Measurements from ENCODE around the gene ZNF710. TPM values are rescaled to one million over a fixed set of nuclear protein-coding genes. Genes with fewer than 3 reads are reported as not detected.

The ZNF710 gene
- total and polyA plus RNA-seq, 2 of the 8 experiments (the other 6 are each of a cell fraction or from before 2014, with no cell fraction given) = 10.5 to 24.0 TPM

DNA sequence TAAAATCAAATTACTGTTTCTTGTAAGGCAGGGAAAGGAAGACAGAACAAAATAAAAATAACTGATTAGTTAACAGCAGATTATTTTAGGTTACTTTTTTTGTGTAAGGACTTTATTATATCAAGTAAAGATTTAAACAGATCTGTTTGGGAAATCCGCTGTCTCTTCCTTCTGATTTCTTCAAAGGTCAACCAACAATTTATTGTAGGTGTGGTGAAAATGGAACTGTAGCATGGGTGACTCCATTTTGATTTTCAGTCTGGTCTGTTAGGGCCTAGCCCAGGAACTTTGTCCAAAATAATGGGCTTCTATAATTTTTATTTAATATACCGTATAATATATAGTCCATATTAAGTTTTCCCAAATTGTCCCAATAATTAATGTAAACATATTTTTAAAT is 114.7 kb downstream of the ZNF710 start:
- no peaks in the 10 kb centered on the region for H3K79me1 ChIP-seq (ENCODE audit: low read depth, low read length)
- H3K4ac ChIP-seq (replicated peaks; ENCODE audit: insufficient read length, low read depth, low read length) = no peak overlapping the region
- no peak overlapping the region for H3K23ac ChIP-seq (ENCODE audit: insufficient read length)
- ChIA-PET POLR2A (ENCODE audit: partially characterized antibody) (no interaction called here), CTCF (ENCODE audit: partially characterized antibody) (interaction anchor here (1.4 kb wide), 1 partner anchor 27 kb away, joined by 6 read pairs; no protein-coding TSS in a partner anchor)
- no peak overlapping the region for H2BK15ac ChIP-seq (ENCODE audit: low read length)
- H4K20me1 ChIP-seq (replicated peaks in 1 of 2; ENCODE audit: control insufficient read depth in 1 of 2, insufficient read depth in 2 of 2, low read length in 2 of 2) = no peaks in the 10 kb centered on the region
- H4K5ac ChIP-seq (ENCODE audit: insufficient read length, low read depth, low read length) = no peak overlapping the region
- no peak overlapping the region for H2AFZ ChIP-seq (ENCODE audit: low read length)
- no peak overlapping the region for H3K14ac ChIP-seq (ENCODE audit: insufficient read length)
- H4K8ac ChIP-seq (ENCODE audit: extremely low read depth, insufficient read depth, low read length) = no peak overlapping the region
- no peak overlapping the region for H2AK5ac ChIP-seq (ENCODE audit: low read depth, low read length)
- no peaks in the 10 kb centered on the region for H3K36me3 ChIP-seq (ENCODE audit: control insufficient read depth in 2 of 4, insufficient read depth in 4 of 4, low read length in 3 of 4)
- 88% methylated on average over 2 of the region's 2 CpGs; no CpG with 5 or more reads in 1 of the 2 experiments for WGBS, 2 experiments (ENCODE audit: extremely low coverage in 1 of 2, insufficient coverage in 1 of 2, insufficient read length in 1 of 2, insufficient replicate concordance in 2 of 2, low coverage in 1 of 2, low lambda C conversion rate in 2 of 2, missing lambda C conversion rate in 1 of 2)
- no peak overlapping the region for H2BK5ac ChIP-seq (ENCODE audit: low read depth, low read length)
- no peak overlapping the region for H3K9ac ChIP-seq (replicated peaks in 1 of 4; ENCODE audit: extremely low read depth in 1 of 4, low read depth in 3 of 4, low read length in 3 of 4)
- no peak overlapping the region for H3K27ac ChIP-seq (ENCODE audit: low read depth, low read length)
- no peak overlapping the region for H3K18ac ChIP-seq (ENCODE audit: extremely low read depth, low read length)
- no peak overlapping the region for H3K4me3 ChIP-seq (ENCODE audit: extremely low read depth in 1 of 4, insufficient read depth in 2 of 4, low read depth in 3 of 4, low read length in 4 of 4)
- H4K91ac ChIP-seq (replicated peaks; ENCODE audit: insufficient read length, low read length) = no peak overlapping the region
- no peaks in the 10 kb centered on the region for H3K4me1 ChIP-seq (replicated peaks in 1 of 4; ENCODE audit: control insufficient read depth in 3 of 4, insufficient read depth in 4 of 4, low read length in 3 of 4)
- H3K4me2 ChIP-seq (ENCODE audit: insufficient read depth in 1 of 2, low read depth in 2 of 2, low read length in 2 of 2) = no peak overlapping the region
- H2BK120ac ChIP-seq (replicated peaks; ENCODE audit: low read depth, low read length) = no peak overlapping the region
- H3K56ac ChIP-seq (replicated peaks; ENCODE audit: insufficient read length, low read depth, low read length) = no peak overlapping the region
- no peaks in the 10 kb centered on the region for H3K79me2 ChIP-seq (ENCODE audit: control insufficient read depth in 1 of 2, insufficient read depth in 2 of 2, low read length in 2 of 2)
- H2BK12ac ChIP-seq (ENCODE audit: low read depth, low read length) = no peak overlapping the region
- H3K9me3 ChIP-seq (ENCODE audit: insufficient read depth in 2 of 2, low read depth in 1 of 2, low read length in 1 of 2) = peaks cover 0 to 11% of the 10 kb centered on the region in 2 experiments; a peak in 3 of 4 replicates
- no peaks in the 10 kb centered on the region for H3K27me3 ChIP-seq (replicated peaks in 1 of 4; ENCODE audit: control insufficient read depth in 3 of 4, extremely low read depth in 1 of 4, insufficient read depth in 3 of 4, low read length in 3 of 4)
- no peak for FAIRE-seq
- no peak overlapping the region for H2BK20ac ChIP-seq (ENCODE audit: low read length)
- no peaks in the 10 kb centered on the region for H3K23me2 ChIP-seq (ENCODE audit: low read depth, low read length)
- DNase-seq (ENCODE audit: low read depth in 1 of 2, low spot score in 2 of 2) = no peak
- TF ChIP-seq TAF1 (IDR thresholded peaks at IDR 0.05; ENCODE audit: low read depth, low read length) (no peak), CBX5 (IDR thresholded peaks at IDR 0.05; ENCODE audit: low read depth, low read length) (no peak), BACH1 (IDR thresholded peaks at IDR 0.05; ENCODE audit: low read length) (no peak), SP4 (IDR thresholded peaks at IDR 0.05; ENCODE audit: low read length) (no peak), YY1 (IDR thresholded peaks at IDR 0.05; ENCODE audit: low read depth, low read length) (no peak), CHD1 (IDR thresholded peaks at IDR 0.05; ENCODE audit: low read depth, low read length) (no peak), CREB1 (IDR thresholded peaks at IDR 0.05) (no peak), POLR2A (IDR thresholded peaks at IDR 0.05; ENCODE audit: control extremely low read depth in 1 of 2, low read depth in 2 of 2, low read length in 2 of 2) (no peak), CBX8 (IDR thresholded peaks at IDR 0.05; ENCODE audit: borderline replicate concordance, low read depth, low read length) (no peak), JUND (IDR thresholded peaks at IDR 0.05; ENCODE audit: low read length) (no peak), TEAD4 (IDR thresholded peaks at IDR 0.05; ENCODE audit: low read depth, low read length) (no peak), TAF7 (optimal IDR thresholded peaks at IDR 0.05; ENCODE audit: borderline replicate concordance, low read depth, low read length) (no peak), TBP (IDR thresholded peaks at IDR 0.05; ENCODE audit: low read depth, low read length) (no peak)
- TF ChIP-seq, protein P1, sequence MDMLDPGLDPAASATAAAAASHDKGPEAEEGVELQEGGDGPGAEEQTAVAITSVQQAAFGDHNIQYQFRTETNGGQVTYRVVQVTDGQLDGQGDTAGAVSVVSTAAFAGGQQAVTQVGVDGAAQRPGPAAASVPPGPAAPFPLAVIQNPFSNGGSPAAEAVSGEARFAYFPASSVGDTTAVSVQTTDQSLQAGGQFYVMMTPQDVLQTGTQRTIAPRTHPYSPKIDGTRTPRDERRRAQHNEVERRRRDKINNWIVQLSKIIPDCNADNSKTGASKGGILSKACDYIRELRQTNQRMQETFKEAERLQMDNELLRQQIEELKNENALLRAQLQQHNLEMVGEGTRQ (IDR thresholded peaks at IDR 0.05; ENCODE audit: low read length) = no peak
- TF ChIP-seq, protein P2, sequence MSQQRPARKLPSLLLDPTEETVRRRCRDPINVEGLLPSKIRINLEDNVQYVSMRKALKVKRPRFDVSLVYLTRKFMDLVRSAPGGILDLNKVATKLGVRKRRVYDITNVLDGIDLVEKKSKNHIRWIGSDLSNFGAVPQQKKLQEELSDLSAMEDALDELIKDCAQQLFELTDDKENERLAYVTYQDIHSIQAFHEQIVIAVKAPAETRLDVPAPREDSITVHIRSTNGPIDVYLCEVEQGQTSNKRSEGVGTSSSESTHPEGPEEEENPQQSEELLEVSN (IDR thresholded peaks at IDR 0.05) = no peak

All from H1 (cell line).